Adrenal gland (tissue), 5 donors: ENCODE data around the gene SLC13A5.

Experiments used
- POLR2A ChIP-seq, 2 donors: fragments of 450-650 bp; IDR thresholded peaks; one replicate each; pipeline ENCODE4 v1.6.1; 2017; ENCODE audit warnings: antibody characterized with exemption in 2 of 2, mild to moderate bottlenecking in 2 of 2, moderate library complexity in 1 of 2
- TF ChIP-seq, protein P1 (sequence below), 6 experiments: fragments of 450-650 bp in 4 of 6; fragments of 200-600 bp in 2 of 6; sonication (generic) in 1 of 6; IDR thresholded peaks; 1 replicate in 5 of 6; 2 replicates in 1 of 6; pipeline versions ENCODE4 v1.5.1 to v1.8.0; 2016 to 2021; ENCODE audit warnings: antibody characterized with exemption in 6 of 6, mild to moderate bottlenecking in 2 of 6, moderate library complexity in 1 of 6
- donor health status: DM: no; HTN: no; CAD: no.

DNA sequence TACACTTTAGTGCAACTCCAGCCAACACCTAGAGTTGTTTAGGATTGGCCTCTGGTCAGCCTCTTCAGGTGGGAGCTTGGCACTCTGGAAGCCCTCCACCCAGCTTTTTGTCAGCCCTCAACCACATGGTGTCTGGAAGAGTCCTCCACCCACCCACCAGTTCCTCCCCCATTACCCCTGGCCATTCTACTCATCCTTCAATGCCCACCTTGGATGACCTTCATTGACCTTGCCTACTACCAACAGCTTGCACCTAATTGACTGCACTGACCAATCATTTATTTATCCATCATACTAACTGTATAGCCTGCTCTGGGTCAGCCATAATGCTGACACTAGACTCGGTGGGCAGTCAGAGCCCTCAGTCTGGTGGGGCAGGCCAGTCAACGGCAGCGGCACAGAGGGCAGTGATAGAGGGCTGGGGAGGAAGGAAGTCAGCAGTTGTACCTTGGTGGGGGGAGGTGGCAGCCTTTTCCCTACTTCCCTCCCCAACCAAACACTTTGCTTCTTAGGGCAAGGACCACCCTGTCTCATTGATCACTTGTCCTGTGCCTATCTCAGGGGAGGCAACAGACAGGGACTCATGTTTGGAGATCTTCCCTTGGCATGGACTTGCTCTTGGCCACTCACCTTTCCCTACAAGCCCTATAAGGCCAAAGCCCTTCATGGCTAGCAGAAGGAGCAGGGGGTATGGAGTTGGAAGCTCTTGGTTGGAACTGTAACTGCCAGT is 29.3 kb downstream of the SLC13A5 start:
- TF ChIP-seq POLR2A (IDR thresholded peaks at IDR 0.05), result no peak
- TF ChIP-seq, protein P1, sequence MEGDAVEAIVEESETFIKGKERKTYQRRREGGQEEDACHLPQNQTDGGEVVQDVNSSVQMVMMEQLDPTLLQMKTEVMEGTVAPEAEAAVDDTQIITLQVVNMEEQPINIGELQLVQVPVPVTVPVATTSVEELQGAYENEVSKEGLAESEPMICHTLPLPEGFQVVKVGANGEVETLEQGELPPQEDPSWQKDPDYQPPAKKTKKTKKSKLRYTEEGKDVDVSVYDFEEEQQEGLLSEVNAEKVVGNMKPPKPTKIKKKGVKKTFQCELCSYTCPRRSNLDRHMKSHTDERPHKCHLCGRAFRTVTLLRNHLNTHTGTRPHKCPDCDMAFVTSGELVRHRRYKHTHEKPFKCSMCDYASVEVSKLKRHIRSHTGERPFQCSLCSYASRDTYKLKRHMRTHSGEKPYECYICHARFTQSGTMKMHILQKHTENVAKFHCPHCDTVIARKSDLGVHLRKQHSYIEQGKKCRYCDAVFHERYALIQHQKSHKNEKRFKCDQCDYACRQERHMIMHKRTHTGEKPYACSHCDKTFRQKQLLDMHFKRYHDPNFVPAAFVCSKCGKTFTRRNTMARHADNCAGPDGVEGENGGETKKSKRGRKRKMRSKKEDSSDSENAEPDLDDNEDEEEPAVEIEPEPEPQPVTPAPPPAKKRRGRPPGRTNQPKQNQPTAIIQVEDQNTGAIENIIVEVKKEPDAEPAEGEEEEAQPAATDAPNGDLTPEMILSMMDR (IDR thresholded peaks at IDR 0.05), result no peak
